Measurements from ENCODE around the gene TCHHL1. TPM values are rescaled to one million over a fixed set of nuclear protein-coding genes. Genes with fewer than 3 reads are reported as not detected.

TCHHL1 gene
- total RNA-seq, 1 experiment from 2014 or later: not detected

GRCh38 chr1:152110365-152110859 is 21.5 kb upstream of the TCHHL1 start (continued):
- TF ChIP-seq EGR1 (IDR thresholded peaks at IDR 0.05; ENCODE audit: low read depth) (no peak), JUND (IDR thresholded peaks at IDR 0.05) (no peak), POLR2AphosphoS5 (IDR thresholded peaks at IDR 0.05; ENCODE audit: low read depth, low read length) (no peak), ZNF274 (IDR thresholded peaks at IDR 0.05; ENCODE audit: low read depth, low read length) (no peak), POLR2A (IDR thresholded peaks at IDR 0.05; ENCODE audit: borderline replicate concordance, extremely low read depth, insufficient read depth, insufficient read length) (no peak), CBX3 (IDR thresholded peaks at IDR 0.05; ENCODE audit: low read depth) (peak; percentile 36; the same call in 1 of the 2 replicates), SRF (IDR thresholded peaks at IDR 0.05; ENCODE audit: low read depth) (no peak), SP1 (IDR thresholded peaks at IDR 0.05; ENCODE audit: low read depth) (no peak), EZH2 (IDR thresholded peaks at IDR 0.05) (no peak; the same call in none of the 2 replicates), SIN3A (IDR thresholded peaks at IDR 0.05; ENCODE audit: low read depth) (peak; percentile 39; the same call in 1 of the 2 replicates), FOSL1 (IDR thresholded peaks at IDR 0.05; ENCODE audit: low read depth) (no peak)

- Histone ChIP-seq H3K9ac (ENCODE audit: low read length) (no peak overlapping the region), H3K9me2 (ENCODE audit: insufficient read depth) (no peaks in the 10 kb centered on the region), H3K36me3 (ENCODE audit: control insufficient read depth in 1 of 2, insufficient read depth in 2 of 2, low read length in 2 of 2) (no peaks in the 10 kb centered on the region), H2AFZ (ENCODE audit: low read depth, low read length, poor library complexity, severe bottlenecking) (peak overlapping the region; percentile 62), H3K4me2 (ENCODE audit: low read length) (peak overlapping the region; percentile 77), H3K79me2 (ENCODE audit: insufficient read depth, low read length) (no peaks in the 10 kb centered on the region), H3K27me3 (ENCODE audit: insufficient read depth, low read length) (peaks cover 76% of the 10 kb centered on the region), H4K20me1 (ENCODE audit: insufficient read depth) (no peaks in the 10 kb centered on the region), H3K27ac (ENCODE audit: low read depth, low read length) (no peak overlapping the region), H3K9me3 (ENCODE audit: control insufficient read depth in 1 of 2, insufficient read depth in 1 of 2, low read depth in 1 of 2, low read length in 2 of 2) (no peaks in the 10 kb centered on the region), H3K4me1 (ENCODE audit: control insufficient read depth in 1 of 2, insufficient read depth in 2 of 2, low read length in 2 of 2) (peaks cover 20 to 50% of the 10 kb centered on the region in 2 experiments), H3K4me3 (replicated peaks in 1 of 2; ENCODE audit: low read depth in 1 of 2, low read length in 2 of 2) (peak overlapping the region; percentile 44 to 58)
- POLR2A ChIA-PET: interaction anchor here (1.0 to 1.5 kb wide), 3 partner anchors 62 to 76 kb away, joined by 3 to 4 read pairs (median 4); partner anchors contain the start of gene S100A11
- DNase-seq (ENCODE audit: low read depth, low spot score) (no peak), ATAC-seq (no peak)
- CTCF ChIA-PET: interaction anchor here (0.7 to 1.7 kb wide), 5 partner anchors 55 to 349 kb away, joined by 3 to 9 read pairs (median 4); no protein-coding TSS in a partner anchor
- RAD21 ChIA-PET (ENCODE audit: low non-redundant PET in 1 of 2, low total read pairs in 2 of 2, uncharacterized antibody in 2 of 2, unreplicated experiment in 2 of 2): no interaction called here
- TF ChIP-seq EZH2phosphoT487 (IDR thresholded peaks at IDR 0.05; ENCODE audit: borderline replicate concordance): peak; percentile 43; the same call in 1 of the 2 replicates
- no peak for TF ChIP-seq SIN3A (IDR thresholded peaks at IDR 0.05; ENCODE audit: low read depth)
- TF ChIP-seq SP1 (IDR thresholded peaks at IDR 0.05; ENCODE audit: low read depth): no peak
- no peak for TF ChIP-seq RAD21 (IDR thresholded peaks at IDR 0.05; ENCODE audit: low read depth)
- no TSS peak for BruUV-seq (replicated peaks)
- intact Hi-C loops (cut with micrococcal nuclease): loop anchor here (2.0 kb wide), 1 partner anchor 61 kb away; no protein-coding TSS in a partner anchor
Observed at GRCh38 chr1:152109998-152110294, 21.1 kb upstream of the TCHHL1 start.

Data from HCT116 (cell line).